Stimulated activated naive CD4-positive, alpha-beta T cell treated with Interleukin-2 at 50 U/mL for 16 hours (primary cell): ENCODE results near the gene TMCC1.
A peak's percentile ranks its signal among the peaks of the same experiment; 100 is the strongest.
"Not testable (repeated sequence)": the region's sequence is repeated elsewhere in the genome, so short reads cannot be mapped to it uniquely, and the experiment has no call there.

Experiments
- DNase-seq: peaks from one replicate; lab custom pipeline; 2025; lab: John Stamatoyannopoulos, UW

The TMCC1 gene

DNA sequence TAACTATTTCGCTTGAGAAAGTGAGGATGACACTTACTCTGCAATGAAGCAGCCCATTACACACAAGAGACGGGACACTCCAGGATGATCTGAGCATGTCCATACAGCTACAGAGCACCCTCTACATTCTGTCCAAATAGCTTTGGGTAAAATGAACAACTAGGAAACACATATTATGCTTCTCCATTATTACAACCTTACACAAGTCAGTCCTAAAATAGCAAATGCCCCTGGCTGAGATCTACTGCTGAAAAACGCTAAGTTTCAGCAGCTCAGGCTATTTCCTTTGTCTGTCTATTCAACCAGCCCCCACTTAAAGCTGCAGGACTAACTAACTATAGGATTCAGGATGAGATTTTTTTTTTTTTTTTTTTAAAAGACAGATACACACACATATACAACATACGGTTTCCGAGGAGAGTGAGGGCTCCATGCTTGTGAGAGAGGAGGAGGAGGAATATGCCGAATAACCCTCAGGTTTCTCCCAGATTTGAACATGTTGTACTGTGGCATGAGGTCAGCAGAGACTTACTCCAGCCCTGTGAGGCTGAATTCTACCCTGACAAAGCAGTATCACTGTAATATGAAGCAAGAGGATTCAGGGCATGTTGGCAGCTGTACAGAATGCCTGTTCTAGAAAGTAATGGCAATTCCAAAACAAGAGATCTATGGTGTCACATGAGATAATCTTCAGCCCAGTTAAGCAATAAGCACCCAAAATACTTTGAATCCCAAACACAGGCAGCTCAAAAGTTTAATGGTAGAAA, 169.8 kb downstream of the TMCC1 start:
- DNase-seq: no peak

DNA sequence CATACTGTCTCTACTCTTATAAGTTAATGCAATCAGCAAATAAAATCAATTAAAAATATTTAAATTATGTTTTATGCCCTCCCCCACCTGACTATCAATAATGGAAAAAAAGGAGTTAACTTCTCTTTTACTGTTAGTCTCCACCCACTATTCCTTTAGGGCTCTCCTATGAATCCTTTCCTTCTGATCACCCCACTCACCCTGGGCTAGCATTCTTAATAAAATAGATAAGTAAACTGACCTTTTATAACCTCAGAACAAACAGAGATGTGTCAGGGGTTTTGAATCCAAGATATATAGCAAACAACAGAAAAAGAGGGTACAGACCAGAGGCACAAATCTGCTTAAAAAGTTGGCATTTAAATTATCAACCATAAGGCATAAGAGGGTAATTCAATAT, 171.0 kb downstream of the TMCC1 start:
- DNase-seq: no peak

- no peak for DNase-seq
These were observed 175.3 kb downstream of the TMCC1 start for GRCh38 chr3:129718201-129718600.

- no peak for DNase-seq
These were observed 177.7 kb downstream of the TMCC1 start for GRCh38 chr3:129715854-129716253.

GRCh38 chr3:129708328-129708861, 185.1 kb downstream of the TMCC1 start:
- DNase-seq: no peak

DNA sequence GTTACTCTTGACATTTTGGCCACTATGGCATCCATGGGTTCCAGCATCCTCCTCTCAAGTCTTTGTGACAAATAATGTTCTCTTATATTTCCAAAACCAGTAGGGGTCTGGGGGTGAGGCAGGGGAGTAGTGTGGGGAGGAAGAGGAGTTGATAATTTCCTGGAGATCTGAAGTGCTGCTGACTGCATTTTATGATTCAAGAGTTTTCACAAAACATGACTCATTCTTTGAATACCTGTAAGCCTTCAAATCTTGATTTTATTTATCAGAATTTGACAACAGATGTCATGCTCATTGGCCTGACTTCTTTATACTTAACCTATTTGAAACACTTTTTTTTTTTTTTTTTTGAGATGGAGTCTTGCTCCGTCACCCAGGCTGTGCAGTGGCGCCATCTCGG, 188.2 kb downstream of the TMCC1 start:
- DNase-seq: no peak

DNA sequence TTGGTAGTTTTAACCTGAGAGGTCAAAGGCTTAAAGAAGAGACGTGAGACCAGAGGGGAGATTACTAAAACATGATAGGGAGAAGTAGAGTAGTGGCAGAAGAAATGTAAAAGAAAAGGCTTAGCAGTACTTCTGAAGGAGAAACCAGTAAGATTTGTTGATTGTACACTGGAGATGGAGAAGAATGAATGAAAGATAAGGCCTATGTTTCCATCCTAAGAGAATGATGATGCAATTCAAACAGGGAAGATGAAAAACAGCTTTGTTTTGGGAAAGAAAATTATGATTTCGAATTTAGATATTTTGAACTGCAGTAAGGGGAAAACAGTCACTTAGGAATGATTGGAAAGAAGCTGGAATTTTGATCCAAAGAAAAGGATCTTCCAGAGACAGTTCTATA, 189.6 kb downstream of the TMCC1 start:
- DNase-seq: no peak

DNA sequence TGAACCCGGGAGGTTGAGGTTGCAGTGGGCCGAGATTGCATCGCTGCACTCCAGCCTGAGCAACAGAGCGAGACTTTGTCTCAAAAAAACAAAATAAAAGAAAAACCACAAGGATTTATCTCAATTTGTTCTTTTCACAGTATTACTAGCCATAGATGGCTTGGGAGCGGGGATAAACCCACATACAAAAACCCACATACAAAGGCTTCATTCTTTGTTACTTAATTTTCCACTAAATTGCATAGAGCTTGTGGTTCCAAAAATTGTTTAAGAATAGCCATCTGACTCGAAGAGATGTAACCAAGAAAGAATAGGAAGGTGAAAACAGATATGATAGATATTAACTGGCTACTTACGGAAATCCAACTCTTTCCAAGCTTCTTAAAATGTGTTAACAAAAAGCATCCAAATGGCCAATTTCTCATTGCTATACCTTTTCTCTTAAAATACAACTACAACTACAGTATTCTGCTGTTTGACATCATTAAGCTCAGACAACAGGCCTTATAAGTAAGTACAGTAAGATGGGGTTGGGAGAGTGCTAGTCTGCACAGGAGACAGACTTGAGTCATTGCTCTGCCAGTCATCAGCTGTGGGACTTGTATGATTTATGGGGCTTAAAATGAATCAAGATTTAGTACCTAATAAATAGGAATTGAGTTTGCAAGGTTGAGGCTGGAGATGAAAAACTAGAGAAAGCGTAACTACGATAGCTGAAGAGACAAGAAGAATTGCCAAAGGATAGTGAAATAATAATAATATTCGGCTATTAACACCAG, 190.4 kb downstream of the TMCC1 start:
- DNase-seq: no peak

- DNase-seq: no peak
These were observed 192.3 kb downstream of the TMCC1 start for GRCh38 chr3:129701161-129701560.

GRCh38 chr3:129699612-129700011, 193.9 kb downstream of the TMCC1 start:
- no peak for DNase-seq

GRCh38 chr3:129699199-129699598, 194.3 kb downstream of the TMCC1 start:
- DNase-seq: no peak

DNA sequence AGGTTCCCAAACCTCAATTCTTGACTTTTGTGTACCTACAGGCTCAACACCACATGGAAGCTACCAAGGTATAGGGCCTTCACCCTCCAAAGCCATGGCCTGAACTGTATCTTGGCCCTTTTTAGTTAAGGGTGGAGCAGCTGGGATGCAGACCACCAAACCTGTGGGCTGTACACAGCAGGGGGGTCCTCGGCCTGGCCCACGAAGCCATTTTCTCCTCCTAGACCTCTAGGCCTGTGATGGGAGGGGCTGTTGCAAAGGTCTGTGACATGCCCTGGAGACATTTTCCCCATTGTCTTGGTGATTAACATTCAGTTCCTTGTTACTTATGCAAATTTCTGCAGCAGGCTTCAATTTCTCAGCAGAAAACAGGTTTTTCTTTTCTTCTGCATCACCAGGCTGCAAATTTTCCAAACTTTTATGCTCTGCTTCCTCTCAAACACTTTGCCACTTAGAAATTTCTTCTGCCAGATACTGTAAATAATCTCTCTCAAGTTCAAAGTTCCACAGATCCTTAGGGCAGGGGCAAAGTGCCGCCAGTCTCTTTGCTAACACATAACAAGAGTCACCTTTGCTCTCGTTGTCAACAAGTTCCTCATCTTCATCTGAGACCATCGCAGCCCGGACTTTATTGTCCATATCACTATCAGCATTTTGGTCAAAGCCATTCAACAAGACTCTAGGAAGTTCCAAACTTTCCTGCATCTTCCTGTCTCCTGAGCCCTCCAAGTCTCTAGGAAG, 196.1 kb downstream of the TMCC1 start:
- DNase-seq: no peak

DNA sequence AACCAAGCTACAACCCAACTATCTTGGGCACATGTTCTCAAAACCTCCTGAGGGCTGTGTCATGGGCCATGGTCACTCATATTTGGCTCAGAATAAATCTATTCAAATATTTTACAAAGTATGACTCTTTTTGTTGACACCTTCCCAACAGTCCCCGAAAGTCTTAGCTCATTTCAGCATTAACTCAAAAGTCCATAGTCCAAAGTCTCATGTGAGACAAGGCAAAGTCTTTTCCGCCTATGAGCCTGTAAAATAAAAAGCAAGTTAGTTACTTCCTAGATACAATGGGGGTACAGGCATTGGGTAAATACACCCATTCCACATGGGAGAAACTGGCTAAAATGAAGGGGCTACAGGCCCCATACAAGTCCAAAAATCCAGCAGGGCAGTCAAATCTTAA, 197.1 kb downstream of the TMCC1 start:
- not testable (repeated sequence) for DNase-seq

DNA sequence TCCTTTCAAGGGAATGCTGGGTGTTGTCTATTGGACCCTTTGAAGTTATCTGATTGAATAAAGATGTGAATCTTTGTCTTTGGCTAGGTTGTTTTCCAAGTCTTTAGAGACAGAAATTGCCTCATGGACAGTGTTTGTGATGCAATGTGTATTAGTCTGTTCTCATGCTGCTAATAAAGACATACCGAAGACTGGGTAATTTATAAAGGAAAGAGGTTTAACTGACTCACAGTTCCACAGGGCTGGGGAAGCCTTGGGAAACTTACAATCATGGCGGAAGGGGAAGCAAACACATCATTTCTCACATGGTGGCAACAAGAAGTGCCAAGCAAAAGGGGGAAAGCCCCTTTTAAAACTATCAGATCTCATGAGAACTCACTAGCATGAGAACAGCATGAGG, 198.3 kb downstream of the TMCC1 start:
- no peak for DNase-seq

DNA sequence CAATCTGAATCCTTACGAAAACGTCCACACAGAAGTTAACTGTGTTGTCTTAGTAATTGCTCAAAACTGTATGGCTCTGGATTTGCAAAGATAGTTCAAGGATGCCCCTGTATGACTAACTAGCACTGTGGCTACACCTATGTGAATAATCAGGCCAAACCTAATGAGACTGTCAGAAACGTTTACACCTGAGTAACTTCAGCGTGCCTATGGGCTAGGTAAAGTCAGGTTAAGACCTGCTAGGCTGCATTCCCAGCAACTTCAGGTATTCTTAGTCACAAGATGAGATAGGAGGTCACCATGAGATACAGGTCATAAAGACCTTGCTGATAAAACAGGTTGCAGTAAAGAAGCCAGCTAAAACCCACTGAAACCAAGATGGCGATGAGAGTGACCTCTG, 199.3 kb downstream of the TMCC1 start:
- DNase-seq: no peak

DNA sequence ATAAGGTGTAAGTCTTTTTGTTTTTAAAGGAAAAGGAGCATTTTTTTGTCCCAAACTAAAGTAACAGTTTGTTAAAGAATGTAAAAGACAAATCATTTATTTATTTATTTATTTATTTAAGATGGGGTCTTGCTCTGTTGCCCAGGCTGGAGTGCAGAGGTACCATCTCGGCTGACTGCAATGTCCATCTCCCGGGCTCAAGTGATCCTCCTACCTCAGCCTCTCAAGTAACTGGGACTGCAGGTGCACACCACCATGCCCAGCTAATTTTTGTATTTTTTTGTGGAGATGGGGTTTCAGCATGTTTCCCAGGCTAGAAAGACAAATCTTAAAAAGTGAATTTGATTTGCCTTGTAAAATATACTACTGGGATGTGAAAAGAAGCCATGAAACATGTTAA, 200.8 kb downstream of the TMCC1 start:
- DNase-seq: no peak

- DNase-seq: no peak
These were observed 202.5 kb downstream of the TMCC1 start for GRCh38 chr3:129690963-129691362.

GRCh38 chr3:129690406-129690805, 203.1 kb downstream of the TMCC1 start:
- peak; percentile 1 for DNase-seq

GRCh38 chr3:129689036-129689435, 204.5 kb downstream of the TMCC1 start:
- no peak for DNase-seq

DNA sequence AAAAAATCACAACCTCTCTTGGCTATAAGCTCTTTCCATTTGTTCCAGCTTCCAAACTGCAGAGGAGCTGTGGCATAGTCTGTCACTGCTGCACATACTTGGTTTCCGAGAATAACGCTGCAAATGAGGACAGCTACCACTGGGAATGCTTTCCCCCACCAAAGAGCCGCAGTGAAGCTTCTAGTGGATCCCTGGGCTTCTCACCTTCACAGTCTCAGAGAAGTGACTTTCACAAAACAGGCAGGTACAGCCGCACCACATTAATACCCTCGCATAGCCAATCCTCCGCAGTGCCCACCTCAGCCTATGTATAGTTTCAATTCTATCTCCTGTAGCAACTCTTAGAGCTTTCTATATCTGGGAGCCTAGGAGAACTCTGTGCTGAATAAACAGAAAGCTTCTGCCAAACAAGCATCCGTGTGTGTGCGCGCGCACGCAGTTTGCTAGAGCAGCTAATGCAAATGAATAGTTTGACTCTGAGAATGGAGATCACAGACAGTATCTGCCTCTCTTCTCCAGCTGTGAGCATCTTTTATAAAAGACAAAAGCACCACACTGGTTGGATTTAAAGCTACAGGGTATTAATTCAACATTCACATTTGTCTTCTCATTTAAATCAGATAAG, 205.1 kb downstream of the TMCC1 start:
- no peak for DNase-seq

- DNase-seq: no peak
These were observed 205.9 kb downstream of the TMCC1 start for GRCh38 chr3:129687586-129688125.

DNA sequence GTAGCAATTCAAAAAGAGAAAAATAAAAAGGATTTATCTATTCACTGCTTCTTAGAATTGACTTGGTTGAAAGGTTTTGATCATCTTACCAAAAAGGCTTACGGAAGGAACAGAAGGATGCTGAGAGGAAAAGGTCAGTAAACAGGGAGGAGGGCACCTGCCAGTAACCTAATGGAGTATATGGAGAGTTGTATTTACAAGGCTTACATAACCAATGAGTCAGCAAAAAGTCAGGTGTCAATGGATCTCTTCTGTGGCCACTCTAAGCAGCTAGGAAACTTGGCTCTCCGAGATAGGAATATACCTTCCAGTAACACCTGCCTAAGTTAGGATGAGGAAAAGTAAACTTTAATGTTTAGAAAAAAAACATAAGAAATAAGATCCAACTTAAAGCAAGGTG, 206.6 kb downstream of the TMCC1 start:
- DNase-seq: no peak
